ENCODE measurements around the gene R3HDM2.
"Not testable (repeated sequence)": the region's sequence is repeated elsewhere in the genome, so short reads cannot be mapped to it uniquely, and the experiment has no call there.

The R3HDM2 gene

DNA sequence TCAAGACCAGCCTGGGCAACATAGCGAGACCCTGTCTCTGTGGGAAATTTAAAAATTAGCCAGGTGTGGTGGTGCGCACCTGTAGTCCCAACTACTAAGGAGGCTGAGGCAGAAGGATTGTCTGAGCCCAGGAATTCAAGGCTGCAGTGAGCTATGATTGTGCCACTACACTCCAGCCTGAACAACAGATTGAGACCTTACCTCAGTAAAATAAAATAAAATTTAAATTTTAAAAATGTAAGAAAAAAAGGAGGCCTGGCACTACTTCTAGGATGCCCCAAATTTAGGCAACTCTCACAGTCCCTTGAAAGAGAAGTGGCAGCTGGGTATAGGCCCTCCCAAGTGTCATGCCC, 23.3 kb upstream of the R3HDM2 start:
- no peak for DNase-seq (ENCODE audit: low read depth in 2 of 2, low spot score in 1 of 2)

DNA sequence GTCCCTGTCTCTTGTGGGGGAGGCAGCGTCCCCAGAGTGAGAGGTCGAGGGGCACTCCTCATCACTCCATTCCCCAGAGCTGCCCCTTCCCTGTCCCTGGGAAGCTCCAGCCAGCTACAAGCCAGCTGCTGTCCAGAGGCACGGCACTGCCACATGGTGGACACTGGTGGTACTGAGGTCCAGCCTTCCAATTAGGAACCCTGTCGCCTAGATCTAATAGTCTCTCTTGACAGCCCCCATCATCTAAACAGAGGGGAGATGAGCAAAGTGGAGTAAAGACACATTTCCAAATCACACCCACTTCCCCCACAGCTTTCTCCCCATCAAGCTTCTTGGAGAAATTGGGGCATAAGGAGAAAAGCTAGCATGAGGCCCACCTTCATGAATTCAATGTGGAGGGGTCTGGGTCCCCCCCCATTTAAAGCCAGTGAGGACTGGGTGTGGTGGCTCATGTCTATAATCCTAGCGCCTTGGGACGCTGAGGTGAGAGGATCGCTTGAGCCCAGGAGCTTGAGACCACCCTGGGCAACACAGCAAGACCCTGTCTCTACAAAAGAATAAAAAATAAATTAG, 22.2 kb upstream of the R3HDM2 start:
- no peak for DNase-seq (ENCODE audit: low read depth in 2 of 2, low spot score in 1 of 2)

GRCh38 chr12:57452181-57452936, 21.5 kb upstream of the R3HDM2 start:
- DNase-seq (ENCODE audit: low read depth in 2 of 2, low spot score in 1 of 2): no peak

- no peak for DNase-seq (ENCODE audit: low read depth in 2 of 2, low spot score in 1 of 2)
Observed at GRCh38 chr12:57451233-57451778, 20.5 kb upstream of the R3HDM2 start.

DNA sequence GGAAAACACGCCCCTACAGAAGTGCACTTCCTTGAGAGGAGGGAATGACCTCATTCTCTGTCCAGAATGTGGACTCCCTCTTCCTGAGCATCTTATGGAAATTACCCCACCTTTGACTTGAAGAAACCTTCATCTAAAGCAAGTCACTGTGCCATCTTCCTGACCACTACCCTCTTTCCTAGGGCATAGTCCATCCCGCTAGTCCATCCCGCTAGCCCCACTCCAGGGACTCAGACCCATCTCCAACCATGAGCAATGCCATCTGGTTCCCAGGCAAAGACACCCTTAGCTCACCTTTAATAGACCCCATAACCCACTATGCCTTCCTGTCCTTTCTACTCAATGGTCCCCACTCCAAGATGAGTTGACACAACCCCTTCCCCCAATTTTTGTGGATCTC, 19.2 kb upstream of the R3HDM2 start:
- no peak for DNase-seq (ENCODE audit: low read depth in 2 of 2, low spot score in 1 of 2)

- no peak for DNase-seq (ENCODE audit: low read depth in 2 of 2, low spot score in 1 of 2)
Observed at GRCh38 chr12:57449375-57449774, 18.5 kb upstream of the R3HDM2 start.

DNA sequence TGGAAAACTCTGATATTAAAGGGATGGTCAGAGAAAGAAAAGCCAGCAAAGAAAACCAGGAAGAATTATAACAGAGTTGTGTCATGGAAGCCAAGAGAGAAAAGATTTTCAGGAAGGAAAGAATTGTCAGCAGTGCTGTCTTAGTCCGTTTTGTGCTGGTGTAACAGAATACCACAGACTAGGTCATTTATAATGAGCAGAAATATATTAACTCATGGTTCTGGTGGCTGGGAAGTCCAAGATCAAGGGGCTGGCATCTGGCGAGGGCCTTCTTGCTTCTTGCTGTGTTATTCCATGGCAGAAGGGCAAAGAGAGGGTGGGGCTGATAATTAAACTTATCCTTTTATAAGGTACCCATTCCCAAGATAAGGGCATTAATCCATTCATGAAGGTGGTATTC, 17.8 kb upstream of the R3HDM2 start:
- DNase-seq (ENCODE audit: low read depth in 2 of 2, low spot score in 1 of 2): no peak

GRCh38 chr12:57446292-57446960, 15.6 kb upstream of the R3HDM2 start:
- DNase-seq (ENCODE audit: low read depth in 2 of 2, low spot score in 1 of 2): no peak

GRCh38 chr12:57444744-57445143, 13.9 kb upstream of the R3HDM2 start:
- no peak for DNase-seq (ENCODE audit: low read depth in 2 of 2, low spot score in 1 of 2)

DNA sequence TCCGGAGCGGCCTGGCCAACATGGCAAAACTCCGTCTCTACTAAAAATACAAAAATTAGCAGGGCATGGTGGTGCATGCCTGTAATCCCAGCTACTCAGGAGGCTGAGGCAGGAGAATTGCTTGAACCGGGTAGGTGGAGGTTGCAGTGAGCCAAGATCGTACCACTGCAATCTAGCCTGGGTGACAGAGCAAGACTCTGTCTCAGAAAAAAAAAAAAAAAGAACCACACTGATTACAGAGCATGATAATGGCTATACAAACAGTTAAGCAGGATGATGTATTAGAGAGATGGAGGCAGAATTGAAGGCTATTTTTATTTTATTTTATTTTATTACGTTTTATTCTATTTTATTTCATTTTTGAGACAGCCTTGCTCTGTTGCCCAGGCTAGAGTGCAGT, 13.5 kb upstream of the R3HDM2 start:
- DNase-seq (ENCODE audit: low read depth in 2 of 2, low spot score in 1 of 2): not testable (repeated sequence)

DNA sequence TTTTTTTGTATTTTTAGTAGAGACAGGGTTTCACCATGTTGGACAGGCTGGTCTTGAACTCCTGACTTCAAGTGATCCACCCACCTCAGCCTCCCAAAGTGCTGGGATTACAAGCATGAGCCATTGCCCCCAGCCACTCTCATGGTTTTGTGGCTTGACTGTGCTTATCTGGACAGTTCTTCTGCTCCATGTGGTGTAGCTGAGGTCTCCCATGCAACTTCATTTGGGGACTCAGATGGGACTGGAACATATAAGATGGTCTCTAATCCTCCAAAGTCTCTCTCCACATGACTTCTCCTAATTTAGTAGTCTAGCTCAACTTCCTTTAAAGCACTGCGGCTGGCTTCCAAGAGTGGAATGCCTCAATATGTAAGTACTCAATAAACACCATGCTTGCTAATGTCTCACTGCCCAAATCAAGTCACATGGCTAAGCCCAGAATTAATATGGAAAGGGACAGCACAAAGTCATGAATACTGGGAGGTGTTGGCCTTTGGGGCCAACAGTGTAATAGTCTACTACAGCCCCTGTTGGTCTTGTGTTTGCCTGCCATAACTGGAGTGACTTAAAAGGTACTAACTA, 11.1 kb upstream of the R3HDM2 start:
- no peak for DNase-seq (ENCODE audit: low read depth in 2 of 2, low spot score in 1 of 2)

DNA sequence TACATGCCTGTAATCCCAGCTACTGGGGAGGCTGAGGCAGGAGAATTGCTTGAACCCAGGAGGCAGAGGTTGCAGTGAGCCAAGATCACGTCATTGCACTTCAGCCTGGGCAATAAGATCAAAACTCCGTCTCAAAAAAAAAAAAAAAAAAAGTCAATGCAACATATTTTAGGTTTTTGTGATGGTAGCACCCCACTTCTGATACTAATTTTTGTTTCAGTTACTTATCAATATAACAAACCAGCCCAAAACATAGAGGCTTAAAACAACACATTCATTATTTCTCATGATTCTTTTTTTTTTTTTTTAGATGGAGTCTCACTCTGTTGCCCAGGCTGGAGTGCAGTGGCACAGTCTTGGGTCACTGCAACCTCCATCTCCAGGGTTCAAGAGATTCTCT, 10.6 kb upstream of the R3HDM2 start:
- DNase-seq (ENCODE audit: low read depth in 2 of 2, low spot score in 1 of 2): not testable (repeated sequence)

DNA sequence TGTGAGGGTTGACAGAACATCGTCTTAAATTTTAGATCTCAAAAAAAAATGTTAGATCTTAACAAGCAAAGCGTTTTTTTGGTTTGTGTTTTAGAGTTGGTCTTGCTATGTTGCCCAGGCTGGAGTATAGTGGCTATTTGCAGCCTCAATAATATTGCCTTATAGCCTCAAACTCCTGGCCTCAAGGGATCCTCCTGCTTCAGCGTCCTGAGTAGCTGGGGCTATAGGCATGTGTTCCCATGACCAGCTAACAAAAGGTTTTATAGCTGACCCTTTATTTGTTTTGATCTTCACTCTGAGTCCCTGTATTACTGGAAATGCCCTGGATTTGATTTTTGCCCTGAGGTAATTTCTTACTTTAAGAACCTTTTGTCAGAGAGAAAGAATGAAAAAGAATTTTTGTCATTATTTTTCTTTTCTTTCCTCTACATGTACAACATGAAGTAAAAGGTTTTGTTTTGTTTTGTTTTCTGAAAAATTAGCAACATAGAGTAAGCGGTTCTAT, 9.0 kb upstream of the R3HDM2 start:
- no peak for DNase-seq (ENCODE audit: low read depth in 2 of 2, low spot score in 1 of 2)

GRCh38 chr12:57438400-57438799, 7.6 kb upstream of the R3HDM2 start:
- DNase-seq (ENCODE audit: low read depth in 2 of 2, low spot score in 1 of 2): no peak

GRCh38 chr12:57435293-57435692, 4.5 kb upstream of the R3HDM2 start:
- DNase-seq (ENCODE audit: low read depth in 2 of 2, low spot score in 1 of 2): no peak

GRCh38 chr12:57434517-57435223, 3.8 kb upstream of the R3HDM2 start, which contains the start of gene INHBC:
Gene INHBC, plus strand, starts transcription at chr12:57434784. Its CDS starts 103 bp downstream, at chr12:57434887.
- no peak for DNase-seq (ENCODE audit: low read depth in 2 of 2, low spot score in 1 of 2)

DNA sequence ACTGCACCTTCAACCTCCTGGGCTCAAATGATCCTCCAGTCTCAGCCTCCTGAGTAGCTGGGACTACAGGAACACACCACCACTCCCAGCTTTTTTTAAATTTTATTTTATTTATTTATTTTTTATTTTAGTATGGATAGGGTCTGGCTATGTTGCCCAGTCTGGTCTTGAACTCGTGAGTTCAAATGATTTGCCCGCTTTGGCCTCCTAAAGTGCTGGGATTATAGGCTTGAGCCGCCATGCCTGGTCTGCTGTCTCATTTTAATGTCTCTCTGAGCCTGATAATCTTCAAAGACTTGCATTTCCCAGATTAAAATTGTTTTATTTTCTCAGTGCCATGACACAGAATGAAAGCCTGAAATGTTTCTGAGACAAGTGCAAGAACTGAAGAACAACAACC, 2.5 kb upstream of the R3HDM2 start:
- no peak for DNase-seq (ENCODE audit: low read depth in 2 of 2, low spot score in 1 of 2)

DNA sequence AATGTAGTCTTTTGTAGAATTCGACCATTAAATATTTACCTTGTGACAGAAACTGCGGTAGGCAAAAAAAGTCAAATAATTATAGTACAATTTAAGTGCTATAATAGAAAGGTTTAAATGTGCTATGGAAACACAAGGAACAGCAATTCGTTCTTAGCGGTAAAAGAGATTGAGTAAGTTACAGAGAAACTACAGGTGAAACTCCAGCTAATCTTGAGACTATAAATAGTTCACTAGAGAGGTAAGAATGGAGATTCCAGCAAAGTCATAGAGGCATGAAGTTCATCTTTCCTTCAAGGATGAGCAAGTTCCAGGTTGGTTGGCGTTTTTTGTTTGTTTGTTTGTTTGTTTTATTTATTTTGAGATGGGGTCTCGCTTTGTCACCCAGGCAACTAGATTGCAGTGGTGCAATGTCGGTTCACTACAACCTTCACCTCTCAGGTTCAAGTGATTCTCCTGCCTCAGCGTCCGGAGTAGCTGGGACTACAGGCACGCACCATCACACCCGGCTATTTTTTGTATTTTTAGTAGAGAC, 878 bp upstream of the R3HDM2 start:
- no peak for DNase-seq (ENCODE audit: low read depth in 2 of 2, low spot score in 1 of 2)

- peak in 1 of 2 donors; percentile 18 for DNase-seq (ENCODE audit: low read depth in 2 of 2, low spot score in 1 of 2)
Observed at GRCh38 chr12:57430112-57430930, 522 bp downstream of the R3HDM2 start.

Data from stimulated activated CD8-positive, alpha-beta memory T cell treated with anti-CD3 and anti-CD28 coated beads, Interleukin-4, amount 100 ng/mL, for 4 hours (primary cell).